GM21423 (cell line): ENCODE results near the gene DOCK10.

Source experiments
- ATAC-seq: cut with Tn5 transposase; IDR thresholded peaks from one replicate; pipeline ENCODE4 v1.9.1; 2021; ENCODE audit warnings: mild to moderate bottlenecking, moderate library complexity; ENCODE audit not compliant: unreplicated experiment

Gene DOCK10

GRCh38 chr2:224736227-224736626, 306.0 kb downstream of the DOCK10 start:
- ATAC-seq = no peak

- no peak for ATAC-seq
Observed at GRCh38 chr2:224734949-224735348, 307.3 kb downstream of the DOCK10 start.

- ATAC-seq = no peak
Observed at GRCh38 chr2:224731665-224732064, 310.6 kb downstream of the DOCK10 start.

GRCh38 chr2:224729435-224729834, 312.8 kb downstream of the DOCK10 start:
- ATAC-seq = no peak

DNA sequence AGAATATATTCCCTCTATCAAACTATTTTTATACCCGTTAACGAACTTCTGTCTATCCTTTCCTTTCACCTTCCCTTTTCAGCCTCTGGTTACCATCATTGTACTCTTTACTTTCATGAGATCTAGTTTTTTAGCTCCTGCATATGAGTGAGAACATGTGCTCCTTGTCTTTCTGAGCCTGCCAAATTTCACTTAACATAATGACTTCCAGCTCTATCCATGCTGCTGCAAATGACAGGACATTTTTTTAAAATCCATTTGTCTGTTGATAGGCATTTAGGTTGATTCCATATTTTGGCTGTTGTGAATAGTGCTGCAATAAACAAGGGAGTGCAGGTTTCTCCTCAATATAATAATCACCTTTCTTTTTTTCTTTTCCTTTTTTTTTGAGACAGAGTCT, 317.9 kb downstream of the DOCK10 start:
- ATAC-seq = no peak

- no peak for ATAC-seq
Observed at GRCh38 chr2:224723586-224724217, 318.6 kb downstream of the DOCK10 start.

- ATAC-seq = no peak
Observed at GRCh38 chr2:224722770-224723169, 319.5 kb downstream of the DOCK10 start.

- ATAC-seq = no peak
Observed at GRCh38 chr2:224722250-224722649, 320.0 kb downstream of the DOCK10 start.

DNA sequence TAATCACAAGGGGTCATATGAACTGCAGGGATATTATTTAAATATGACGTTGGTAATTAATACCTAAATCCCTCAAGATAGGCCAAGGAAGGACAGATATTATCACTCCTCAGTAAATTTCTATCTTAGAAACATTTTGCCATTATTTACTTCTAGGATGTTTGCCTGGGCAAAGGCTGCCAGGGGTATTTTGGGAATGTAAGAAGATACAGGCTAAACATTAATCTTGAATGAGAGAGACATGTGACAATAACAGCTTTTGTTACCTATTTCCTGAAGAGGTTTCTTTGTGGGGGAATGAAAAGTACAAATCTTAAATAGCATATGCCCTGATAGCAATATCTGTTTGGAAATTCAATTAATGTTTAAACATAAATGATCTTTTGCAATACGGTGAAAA, 325.3 kb downstream of the DOCK10 start:
- ATAC-seq = no peak

DNA sequence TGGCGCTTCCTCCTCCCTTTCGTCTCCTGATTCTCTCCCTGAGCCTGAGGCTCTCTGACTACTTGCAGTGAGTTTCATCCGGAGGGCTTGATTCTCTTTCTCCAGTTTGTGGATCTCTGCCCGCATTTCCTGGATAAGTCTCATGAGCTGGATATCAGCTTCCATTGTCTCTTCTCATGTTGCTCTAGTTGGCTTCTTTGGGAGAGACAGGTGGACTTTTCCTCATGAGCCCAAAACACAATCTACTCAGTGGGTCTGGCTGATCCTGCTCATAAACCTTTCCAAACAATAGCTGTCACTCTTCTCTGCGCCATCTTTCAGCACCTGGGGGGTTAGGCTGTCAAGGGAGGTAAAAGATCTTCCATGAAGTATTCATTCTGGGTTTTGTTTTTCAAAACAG, 326.1 kb downstream of the DOCK10 start, which contains the start of gene CCDC195:
CCDC195 (minus strand) TSS at position 165 of the 400 bp plus-strand sequence; CDS start at position 165, 0 bp downstream.
- ATAC-seq = no peak
